C4-2B (cell line): ENCODE data around the gene VAMP4.

Experiments used
- CTCF ChIP-seq: fragments of 450-650 bp; conservative IDR thresholded peaks from 2 replicates; pipeline ENCODE4 v1.5.1; 2017; ENCODE audit warnings: mild to moderate bottlenecking
- ZFX ChIP-seq: fragments of 450-650 bp; IDR thresholded peaks from 2 replicates; pipeline ENCODE4 v1.6.1; 2017

DNA sequence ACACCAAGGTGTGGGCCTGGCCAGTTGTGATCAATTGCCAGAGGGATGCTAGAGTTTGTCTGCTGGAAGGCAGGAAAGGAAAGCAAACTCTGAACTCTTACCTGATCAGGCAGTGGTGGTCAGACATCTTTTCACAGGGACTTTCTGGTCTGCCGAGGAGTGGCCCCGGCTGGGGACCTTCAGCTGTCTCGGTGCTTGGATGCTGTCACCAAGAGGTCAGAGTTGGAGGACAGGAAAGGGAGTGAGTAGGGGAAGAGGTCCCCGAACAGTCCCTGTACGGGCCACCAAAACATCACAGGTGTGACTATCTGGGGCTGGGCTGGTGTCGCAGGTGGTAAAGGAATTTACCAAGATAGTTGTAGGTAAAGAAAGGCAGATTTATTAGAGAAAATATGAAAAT lies 21.9 kb upstream of the VAMP4 start:
- TF ChIP-seq CTCF, result no peak
- no peak for TF ChIP-seq ZFX
